Measurements from ENCODE around the gene SAE1. TPM values are rescaled to one million over a fixed set of nuclear protein-coding genes. Genes with fewer than 3 reads are reported as not detected.

SAE1 gene
- total RNA-seq, 1 experiment from 2014 or later, result 234 TPM

DNA sequence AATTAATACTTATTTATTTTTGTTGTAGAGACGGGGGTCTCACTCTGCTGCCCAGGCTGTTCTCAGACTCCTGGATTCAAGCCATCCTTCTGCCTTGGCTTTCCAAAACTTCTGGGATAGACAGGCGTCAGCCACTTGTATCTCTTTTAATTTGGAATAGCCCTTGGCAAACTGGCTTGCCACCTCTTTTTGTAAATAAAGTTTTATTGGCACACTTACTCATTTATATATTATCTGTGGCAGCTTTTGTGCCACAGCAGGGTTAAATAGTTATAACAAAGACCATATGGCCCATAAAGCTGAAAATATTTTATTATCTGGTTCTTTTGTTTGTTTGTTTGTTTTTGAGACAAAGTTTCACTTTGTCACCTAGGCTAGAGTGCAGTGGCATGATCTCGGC, 69.9 kb downstream of the SAE1 start:
- no peak overlapping the region for H3K9ac ChIP-seq (ENCODE audit: extremely low read depth, insufficient read length, low read length)
- no peak overlapping the region for H4K8ac ChIP-seq (replicated peaks; ENCODE audit: insufficient read length, low read depth, low read length)
- no peaks in the 10 kb centered on the region for H3K27me3 ChIP-seq (ENCODE audit: insufficient read depth, low read length)
- H4K91ac ChIP-seq (ENCODE audit: insufficient read length, low read depth, low read length), result no peak overlapping the region
- no peak for DNase-seq
- WGBS (ENCODE audit: extremely low coverage, insufficient read length, low lambda C conversion rate), result no CpG with 5 or more reads among the region's 3 CpGs
- H3K56ac ChIP-seq (ENCODE audit: insufficient read length, low read depth, low read length), result no peak overlapping the region
- no peaks in the 10 kb centered on the region for H4K20me1 ChIP-seq (ENCODE audit: control insufficient read depth, insufficient read depth, insufficient read length)
- H2BK12ac ChIP-seq (ENCODE audit: insufficient read length, low read depth, low read length), result no peak overlapping the region
- no peak overlapping the region for H2BK15ac ChIP-seq (ENCODE audit: low read depth, low read length)
- H2AK5ac ChIP-seq (ENCODE audit: insufficient read length, low read length), result no peak overlapping the region
- H2BK20ac ChIP-seq (ENCODE audit: low read depth, low read length, poor library complexity, severe bottlenecking), result no peak overlapping the region
- H3K79me2 ChIP-seq (ENCODE audit: insufficient read depth, low read length), result no peaks in the 10 kb centered on the region
- H3K9me3 Mint-ChIP-seq, result no peaks in the 10 kb centered on the region
- no peak overlapping the region for H2BK5ac ChIP-seq (ENCODE audit: insufficient read length, low read length)
- no peak overlapping the region for H4K5ac ChIP-seq (ENCODE audit: insufficient read length, low read depth, low read length)
- H2BK120ac ChIP-seq (ENCODE audit: low read depth, low read length, poor library complexity, severe bottlenecking), result no peak overlapping the region
- H3K23ac ChIP-seq (ENCODE audit: insufficient read length, low read depth, low read length), result no peak overlapping the region
- H3K14ac ChIP-seq (ENCODE audit: insufficient read depth, low read length), result no peak overlapping the region
- H3K36me3 Mint-ChIP-seq (ENCODE audit: insufficient read depth in 1 of 3, low read depth in 3 of 3), result peaks cover 36 to 79% (median 76%) of the 10 kb centered on the region in 3 experiments
- no peak overlapping the region for H3K4me2 ChIP-seq (ENCODE audit: insufficient read depth, insufficient read length, low read length)
- no peak overlapping the region for H3K18ac ChIP-seq (ENCODE audit: insufficient read length, low read depth, low read length)
- no peak overlapping the region for H3K4ac ChIP-seq (ENCODE audit: low read depth, low read length)
- H3K4me1 ChIP-seq (ENCODE audit: insufficient read depth, low read length), result no peaks in the 10 kb centered on the region
- H3K4me1 Mint-ChIP-seq, result no peaks in the 10 kb centered on the region
- H3K27me3 Mint-ChIP-seq (ENCODE audit: low read depth), result no peaks in the 10 kb centered on the region
- no peaks in the 10 kb centered on the region for H3K23me2 ChIP-seq (ENCODE audit: insufficient read length, low read depth, low read length, poor library complexity, severe bottlenecking)
- TF ChIP-seq, protein P1, sequence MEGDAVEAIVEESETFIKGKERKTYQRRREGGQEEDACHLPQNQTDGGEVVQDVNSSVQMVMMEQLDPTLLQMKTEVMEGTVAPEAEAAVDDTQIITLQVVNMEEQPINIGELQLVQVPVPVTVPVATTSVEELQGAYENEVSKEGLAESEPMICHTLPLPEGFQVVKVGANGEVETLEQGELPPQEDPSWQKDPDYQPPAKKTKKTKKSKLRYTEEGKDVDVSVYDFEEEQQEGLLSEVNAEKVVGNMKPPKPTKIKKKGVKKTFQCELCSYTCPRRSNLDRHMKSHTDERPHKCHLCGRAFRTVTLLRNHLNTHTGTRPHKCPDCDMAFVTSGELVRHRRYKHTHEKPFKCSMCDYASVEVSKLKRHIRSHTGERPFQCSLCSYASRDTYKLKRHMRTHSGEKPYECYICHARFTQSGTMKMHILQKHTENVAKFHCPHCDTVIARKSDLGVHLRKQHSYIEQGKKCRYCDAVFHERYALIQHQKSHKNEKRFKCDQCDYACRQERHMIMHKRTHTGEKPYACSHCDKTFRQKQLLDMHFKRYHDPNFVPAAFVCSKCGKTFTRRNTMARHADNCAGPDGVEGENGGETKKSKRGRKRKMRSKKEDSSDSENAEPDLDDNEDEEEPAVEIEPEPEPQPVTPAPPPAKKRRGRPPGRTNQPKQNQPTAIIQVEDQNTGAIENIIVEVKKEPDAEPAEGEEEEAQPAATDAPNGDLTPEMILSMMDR (conservative IDR thresholded peaks at IDR 0.05), result no peak
- no peak overlapping the region for H2AFZ ChIP-seq (ENCODE audit: low read length)
- no peaks in the 10 kb centered on the region for H3K79me1 ChIP-seq (ENCODE audit: insufficient read depth, low read depth, low read length, poor library complexity, severe bottlenecking)
- H3K27ac ChIP-seq (ENCODE audit: insufficient read length, low read depth, low read length), result no peak overlapping the region
- H3K27ac Mint-ChIP-seq, result no peak overlapping the region
- H3K4me3 Mint-ChIP-seq, result no peak overlapping the region
- no peaks in the 10 kb centered on the region for H3K9me3 ChIP-seq (ENCODE audit: control insufficient read depth, low read depth, low read length)
- no peak overlapping the region for H3T11ph ChIP-seq (ENCODE audit: low read length)

Data from H9 (cell line).